Measurements from ENCODE around the gene NLRP9. TPM values are rescaled to one million over a fixed set of nuclear protein-coding genes. Genes with fewer than 3 reads are reported as not detected.

The NLRP9 gene
- total and polyA plus RNA-seq, 12 donors = not detected

DNA sequence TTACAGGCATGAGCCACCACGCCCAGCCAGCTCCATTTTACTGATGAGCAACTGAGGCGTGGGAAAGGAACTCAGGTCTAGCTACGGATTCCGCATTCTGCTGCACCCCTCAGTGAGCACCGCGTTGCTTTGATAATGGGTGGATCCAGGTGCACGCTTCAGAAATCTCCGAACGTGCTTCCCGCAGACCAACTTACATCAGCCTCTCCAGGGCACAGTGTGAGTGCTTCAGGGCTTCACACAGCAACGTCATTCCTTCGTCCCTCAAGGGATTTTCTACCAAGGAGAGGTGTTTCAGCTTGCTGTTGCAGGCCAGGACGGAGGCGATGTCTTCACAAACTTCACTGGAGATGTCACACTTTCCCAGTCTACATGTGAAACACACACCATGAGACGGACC is 21.7 kb downstream of the NLRP9 start:
- Histone ChIP-seq H3K36me3 (no peaks in the 10 kb centered on the region), H3K9me3 (peaks cover 0 to 9% (median 2%) of the 10 kb centered on the region in 11 donors), H3K4me1 (no peaks in the 10 kb centered on the region), H3K27me3 (peaks cover 0 to 79% (median 65%) of the 10 kb centered on the region in 7 donors), H3K4me3 (no peak overlapping the region), H3K27ac (no peak overlapping the region)
- 78 to 85% methylated on average over 15 of the region's 15 CpGs for WGBS, 2 donors
- ATAC-seq = no peak
- TF ChIP-seq, protein P1, sequence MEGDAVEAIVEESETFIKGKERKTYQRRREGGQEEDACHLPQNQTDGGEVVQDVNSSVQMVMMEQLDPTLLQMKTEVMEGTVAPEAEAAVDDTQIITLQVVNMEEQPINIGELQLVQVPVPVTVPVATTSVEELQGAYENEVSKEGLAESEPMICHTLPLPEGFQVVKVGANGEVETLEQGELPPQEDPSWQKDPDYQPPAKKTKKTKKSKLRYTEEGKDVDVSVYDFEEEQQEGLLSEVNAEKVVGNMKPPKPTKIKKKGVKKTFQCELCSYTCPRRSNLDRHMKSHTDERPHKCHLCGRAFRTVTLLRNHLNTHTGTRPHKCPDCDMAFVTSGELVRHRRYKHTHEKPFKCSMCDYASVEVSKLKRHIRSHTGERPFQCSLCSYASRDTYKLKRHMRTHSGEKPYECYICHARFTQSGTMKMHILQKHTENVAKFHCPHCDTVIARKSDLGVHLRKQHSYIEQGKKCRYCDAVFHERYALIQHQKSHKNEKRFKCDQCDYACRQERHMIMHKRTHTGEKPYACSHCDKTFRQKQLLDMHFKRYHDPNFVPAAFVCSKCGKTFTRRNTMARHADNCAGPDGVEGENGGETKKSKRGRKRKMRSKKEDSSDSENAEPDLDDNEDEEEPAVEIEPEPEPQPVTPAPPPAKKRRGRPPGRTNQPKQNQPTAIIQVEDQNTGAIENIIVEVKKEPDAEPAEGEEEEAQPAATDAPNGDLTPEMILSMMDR (IDR thresholded peaks at IDR 0.05) = no peak
- DNase-seq = no peak
- intact Hi-C loops (cut with DNase I) = no loop called here

DNA sequence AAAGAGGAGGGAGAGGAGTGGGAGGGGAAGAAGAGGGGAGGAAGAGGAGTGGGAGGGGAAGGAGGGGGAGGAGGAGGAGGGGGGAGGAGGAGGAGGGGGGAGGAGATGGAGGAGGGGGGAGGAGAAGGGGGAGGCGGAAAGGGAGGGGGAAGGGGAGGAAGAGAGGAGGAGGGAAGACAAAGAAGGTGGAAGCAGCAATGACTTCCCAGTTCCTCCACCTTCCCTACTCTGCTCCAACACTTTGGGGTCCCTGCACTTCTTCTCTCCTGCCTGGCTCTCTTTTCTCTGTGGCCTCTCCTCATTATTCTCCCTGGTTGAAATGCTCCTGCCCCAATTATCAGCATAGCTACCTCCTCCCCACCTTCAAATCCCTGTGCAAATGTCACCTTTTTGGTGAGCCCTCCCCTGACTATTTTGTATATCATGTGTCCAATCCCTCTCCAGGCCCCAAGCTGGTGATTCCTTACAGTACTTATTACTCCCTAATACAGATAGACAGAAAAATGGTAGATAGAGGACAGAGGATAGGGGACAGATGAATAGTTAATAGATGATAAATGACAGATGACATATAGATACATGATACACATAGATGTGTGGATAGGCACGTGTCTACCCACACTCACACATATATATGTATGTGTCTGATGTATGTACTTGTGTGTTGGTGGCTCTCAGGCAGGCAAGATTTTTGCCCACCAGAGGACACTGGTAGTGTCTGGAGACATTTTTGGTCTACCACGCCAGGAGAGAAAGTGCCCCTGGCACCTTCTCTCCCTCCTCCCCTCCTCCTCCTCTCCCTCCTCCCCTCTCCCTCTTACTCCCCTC is 25.2 kb downstream of the NLRP9 start:
- H3K4me3 ChIP-seq = no peak overlapping the region
- no peaks in the 10 kb centered on the region for H3K36me3 ChIP-seq
- TF ChIP-seq, protein P1 (IDR thresholded peaks at IDR 0.05) = no peak
- peaks cover 0 to 52% (median 34%) of the 10 kb centered on the region in 7 donors for H3K27me3 ChIP-seq
- 78 to 79% methylated on average over 2 of the region's 3 CpGs for WGBS, 2 donors
- H3K4me1 ChIP-seq = no peaks in the 10 kb centered on the region
- ATAC-seq (no peak), DNase-seq (no peak)
- no peak overlapping the region for H3K27ac ChIP-seq
- H3K9me3 ChIP-seq = no peaks in the 10 kb centered on the region
- intact Hi-C loops (cut with DNase I) = no loop called here

DNA sequence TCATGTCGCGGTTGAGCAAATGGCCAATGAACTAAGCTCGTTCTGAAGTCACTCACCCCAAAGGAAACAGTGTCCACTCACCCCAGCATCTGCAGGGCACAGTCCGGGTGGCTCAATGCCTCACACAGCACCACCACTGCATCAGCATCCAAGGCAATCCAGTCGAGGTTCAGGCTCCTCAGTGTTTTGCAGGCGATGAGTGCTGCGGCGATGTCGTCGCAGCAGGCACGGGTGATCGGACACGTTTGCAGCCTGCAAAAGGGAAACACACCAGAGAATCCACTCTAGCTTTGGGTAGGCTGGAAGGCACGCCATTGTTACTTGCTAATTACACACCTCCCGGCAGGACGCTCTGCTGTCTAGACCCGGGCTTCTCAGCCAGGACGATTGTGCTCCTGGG is 26.5 kb downstream of the NLRP9 start:
- 67 to 74% methylated on average over 18 of the region's 18 CpGs for WGBS, 2 donors
- intact Hi-C loops (cut with DNase I) = no loop called here
- Histone ChIP-seq H3K27me3 (peaks cover 0 to 39% (median 21%) of the 10 kb centered on the region in 7 donors), H3K27ac (no peak overlapping the region), H3K36me3 (no peaks in the 10 kb centered on the region), H3K9me3 (no peaks in the 10 kb centered on the region), H3K4me3 (no peak overlapping the region), H3K4me1 (no peaks in the 10 kb centered on the region)
- ATAC-seq (peak in 1 of 8 donors; percentile 43), DNase-seq (no peak)
- TF ChIP-seq, protein P1 (IDR thresholded peaks at IDR 0.05) = no peak

DNA sequence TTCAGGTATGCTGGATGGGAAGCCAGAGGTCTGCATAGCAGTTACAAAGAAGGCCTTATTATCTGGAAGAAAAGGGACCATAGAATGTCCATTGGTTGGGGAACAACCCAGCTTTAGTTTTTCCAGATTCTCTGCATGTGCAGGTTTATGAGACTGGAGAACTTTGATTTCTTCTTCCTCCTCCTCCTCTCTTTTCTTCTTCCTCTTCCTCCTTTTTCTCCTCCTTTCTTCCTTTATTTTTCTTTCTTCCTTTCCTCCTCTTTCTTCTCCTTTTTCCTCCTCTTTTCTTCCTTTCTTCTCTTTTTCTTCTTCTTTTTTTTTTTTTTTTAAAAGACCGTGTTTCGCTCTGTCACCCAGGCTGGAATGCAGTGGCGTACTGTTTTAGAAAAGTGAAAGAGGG is 32.2 kb downstream of the NLRP9 start:
- TF ChIP-seq, protein P1 (IDR thresholded peaks at IDR 0.05) = no peak
- DNase-seq (no peak), ATAC-seq (no peak)
- Histone ChIP-seq H3K4me3 (no peak overlapping the region), H3K27me3 (no peaks in the 10 kb centered on the region), H3K27ac (no peak overlapping the region), H3K4me1 (peaks cover 0 to 5% (median 0%) of the 10 kb centered on the region in 9 donors), H3K36me3 (peaks cover 0 to 12% (median 0%) of the 10 kb centered on the region in 9 donors), H3K9me3 (no peaks in the 10 kb centered on the region)
- intact Hi-C loops (cut with DNase I) = no loop called here
- WGBS, 2 donors = 94 to 96% methylated on average over 3 of the region's 3 CpGs
